GM19023 (cell line): Measurements from ENCODE around the gene GPR12.

ENCODE experiments used
- ATAC-seq: cut with Tn5 transposase; IDR thresholded peaks from one replicate; pipeline ENCODE4 v1.9.1; 2021; ENCODE audit warnings: mild to moderate bottlenecking, moderate library complexity; ENCODE audit not compliant: unreplicated experiment

The GPR12 gene

GRCh38 chr13:26706381-26706780 lies 54.2 kb downstream of the GPR12 start:
- ATAC-seq = no peak

GRCh38 chr13:26705536-26705935 lies 55.0 kb downstream of the GPR12 start:
- no peak for ATAC-seq
